GM12801 (cell line): ENCODE measurements around the gene SPANXN3.

Experiments used
- TF ChIP-seq, protein P1 (sequence below): IDR thresholded peaks from one replicate; pipeline ENCODE4 v1.5.1; 2011; ENCODE audit warnings: control low read depth; ENCODE audit not compliant: insufficient read length; ENCODE audit errors: extremely low read depth

Gene SPANXN3

DNA sequence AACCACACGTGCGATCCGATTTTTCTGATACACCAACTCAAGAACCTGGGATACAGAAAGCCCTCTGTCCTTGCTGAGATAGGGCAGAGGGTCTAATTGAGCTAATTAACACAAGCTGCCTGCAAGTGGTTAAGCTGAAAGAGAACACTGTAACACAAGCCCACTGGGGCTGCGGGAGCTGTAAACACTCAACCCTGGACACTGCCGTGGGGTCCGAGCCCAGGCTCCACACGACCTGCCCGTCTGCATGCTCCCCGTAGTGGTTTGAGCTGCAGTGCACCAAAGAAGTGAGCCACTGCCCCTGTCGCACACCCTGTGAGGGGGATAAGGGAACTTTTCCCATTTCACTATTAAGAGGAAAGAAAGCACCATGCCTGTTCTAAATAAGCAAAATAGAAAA, 54.6 kb downstream of the SPANXN3 start:
- TF ChIP-seq, protein P1, sequence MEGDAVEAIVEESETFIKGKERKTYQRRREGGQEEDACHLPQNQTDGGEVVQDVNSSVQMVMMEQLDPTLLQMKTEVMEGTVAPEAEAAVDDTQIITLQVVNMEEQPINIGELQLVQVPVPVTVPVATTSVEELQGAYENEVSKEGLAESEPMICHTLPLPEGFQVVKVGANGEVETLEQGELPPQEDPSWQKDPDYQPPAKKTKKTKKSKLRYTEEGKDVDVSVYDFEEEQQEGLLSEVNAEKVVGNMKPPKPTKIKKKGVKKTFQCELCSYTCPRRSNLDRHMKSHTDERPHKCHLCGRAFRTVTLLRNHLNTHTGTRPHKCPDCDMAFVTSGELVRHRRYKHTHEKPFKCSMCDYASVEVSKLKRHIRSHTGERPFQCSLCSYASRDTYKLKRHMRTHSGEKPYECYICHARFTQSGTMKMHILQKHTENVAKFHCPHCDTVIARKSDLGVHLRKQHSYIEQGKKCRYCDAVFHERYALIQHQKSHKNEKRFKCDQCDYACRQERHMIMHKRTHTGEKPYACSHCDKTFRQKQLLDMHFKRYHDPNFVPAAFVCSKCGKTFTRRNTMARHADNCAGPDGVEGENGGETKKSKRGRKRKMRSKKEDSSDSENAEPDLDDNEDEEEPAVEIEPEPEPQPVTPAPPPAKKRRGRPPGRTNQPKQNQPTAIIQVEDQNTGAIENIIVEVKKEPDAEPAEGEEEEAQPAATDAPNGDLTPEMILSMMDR = no peak

DNA sequence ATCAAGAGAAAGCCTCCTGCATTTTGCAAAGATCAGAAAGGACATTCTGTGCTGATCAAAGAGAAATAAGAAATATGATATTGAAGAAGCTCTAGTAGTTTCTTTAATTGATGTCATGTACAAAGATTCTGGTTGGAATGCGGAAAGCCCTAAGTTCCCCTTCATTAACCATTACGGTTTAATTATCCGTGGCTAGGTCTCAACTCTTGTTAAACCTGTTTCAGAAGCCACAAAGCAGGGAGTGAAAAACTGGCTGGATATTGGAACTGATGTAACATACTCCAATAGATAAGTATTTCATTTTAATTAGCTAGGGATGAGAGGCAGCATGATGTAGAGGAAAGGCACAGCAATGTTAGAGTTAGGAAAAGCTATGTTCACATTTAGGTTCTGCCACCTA, 55.7 kb downstream of the SPANXN3 start:
- TF ChIP-seq, protein P1 = no peak
